Ovary (tissue), 9 donors: ENCODE results near the gene VEGFB. TPM values are rescaled to one million over a fixed set of nuclear protein-coding genes. Genes with fewer than 3 reads are reported as not detected.

Experiments
- DNase-seq, 5 donors: peaks; one replicate each; pipeline ENCODE4 v3.0.0-alpha.2; 2019 to 2020
- H3K27ac ChIP-seq, 2 donors: fragments of 200-600 bp; one replicate each; pipeline versions ENCODE4 v1.5.1 to v1.8.0; 2019 to 2022
- H3K27me3 ChIP-seq: fragments of 200-600 bp; one replicate; pipeline ENCODE4 v1.8.0; 2022
- H3K36me3 ChIP-seq: fragments of 200-600 bp; sonication (generic); one replicate; pipeline ENCODE4 v1.5.1; 2019
- H3K4me1 ChIP-seq: one replicate; pipeline ENCODE4 v1.8.1; 2013; ENCODE audit warnings: mild to moderate bottlenecking, moderate library complexity; ENCODE audit not compliant: insufficient read depth
- H3K4me3 ChIP-seq: fragments of 200-600 bp; sonication (generic); one replicate; pipeline ENCODE4 v1.5.1; 2017
- H3K9me3 ChIP-seq, 2 donors: fragments of 200-600 bp in 1 of 2; sonication (generic) in 1 of 2; one replicate each; pipeline versions ENCODE4 v1.5.1 to v1.8.1; 2013 to 2019; ENCODE audit warnings: mild to moderate bottlenecking in 1 of 2, moderate library complexity in 1 of 2
- CTCF ChIP-seq, 3 donors: fragments of 450-650 bp in 2 of 3; fragments of 200-600 bp in 1 of 3; IDR thresholded peaks; one replicate each; pipeline versions ENCODE4 v1.5.1 to v1.8.0; 2016 to 2022; ENCODE audit warnings: antibody characterized with exemption in 3 of 3, mild to moderate bottlenecking in 1 of 3
- EP300 ChIP-seq: sonication (generic); formaldehyde crosslinking; IDR thresholded peaks from one replicate; pipeline ENCODE4 v1.6.1; 2017; ENCODE audit warnings: antibody characterized with exemption
- POLR2A ChIP-seq: fragments of 450-650 bp; IDR thresholded peaks from one replicate; pipeline ENCODE4 v1.6.1; 2017; ENCODE audit warnings: antibody characterized with exemption, mild to moderate bottlenecking, moderate library complexity
- WGBS, 3 donors: extraction: QIAGEN DNeasy Blood & Tissue Kit in 1 of 3; methylation state at CpG; one replicate each; pipeline versions ENCODE4 v1.1.5 to v1.1.7; 2013 to 2017; 5-methylcytosine and 5-hydroxymethylcytosine counted together
- intact Hi-C, 4 donors: fragments of 100-400 bp; cut with DNase I; formaldehyde crosslinking; loops; one replicate each; pipeline versions ENCODE4 v1.11.0 to v1.15.1; 2022 to 2023
- polyA plus RNA-seq, 2 donors: library from polyadenylated mRNA; stranded (reverse); fragments of 200-250 nt in 1 of 2; fragments of 350-450 nt in 1 of 2; fragmentation: Illumina TruSeq in 1 of 2; extraction: RNeasy Lipid Tissue Mini Kit (QIAGEN cat#74804) in 1 of 2; gene quantifications; one replicate each; pipeline ENCODE4 v1.2.3, GENCODE V29; 2013 to 2014
- total RNA-seq, 7 donors: library from RNA; depleted of rRNA in 2 of 7; stranded (reverse); fragments of >200 nt in 2 of 7; fragmentation: NEBNext Ultra II Directional in 3 of 7; extraction: Animal tissue kit (Norgen Biotek cat#: 25700) in 3 of 7; gene quantifications; one replicate each; pipeline versions ENCODE4 v1.1.0 to v1.2.4, GENCODE V29; 2016 to 2023
- donor health status: DM: no; HTN: no; CAD: no; lungs with moderate emphysema.
- donor health status: DM: no; HTN: no; CAD: no.
- donor health status: Bipolar disorder and iron deficiency.
- donor health status: DM: yes; HTN: yes; CAD: no.
- donor health status: DM: no; HTN: no; CAD: no.
- donor health status: DM: yes; HTN: yes; CAD: no.

Gene VEGFB
- total and polyA plus RNA-seq, 9 donors: 27.4 to 164 (median 124) TPM

GRCh38 chr11:64192434-64192833, 42.0 kb upstream of the VEGFB start:
- Histone ChIP-seq H3K27me3 (no peaks in the 10 kb centered on the region), H3K36me3 (no peaks in the 10 kb centered on the region), H3K4me3 (no peak overlapping the region), H3K27ac (no peak overlapping the region), H3K9me3 (no peaks in the 10 kb centered on the region), H3K4me1 (peaks cover 4% of the 10 kb centered on the region)
- intact Hi-C loops: no loop called here
- WGBS, 3 donors: 91 to 97% (median 91%) methylated on average over 5 of the region's 5 CpGs
- TF ChIP-seq EP300 (no peak), POLR2A (no peak), CTCF (IDR thresholded peaks at IDR 0.05) (no peak)
- DNase-seq: no peak

GRCh38 chr11:64196626-64197025, 37.8 kb upstream of the VEGFB start:
- 77 to 79% (median 79%) methylated on average over 9 of the region's 9 CpGs for WGBS, 3 donors
- DNase-seq: no peak
- Histone ChIP-seq H3K4me3 (no peak overlapping the region), H3K27ac (no peak overlapping the region), H3K27me3 (no peaks in the 10 kb centered on the region), H3K36me3 (no peaks in the 10 kb centered on the region), H3K4me1 (no peaks in the 10 kb centered on the region), H3K9me3 (no peaks in the 10 kb centered on the region)
- intact Hi-C loops: no loop called here
- TF ChIP-seq EP300 (no peak), POLR2A (no peak), CTCF (IDR thresholded peaks at IDR 0.05) (no peak)

GRCh38 chr11:64198511-64198910, 35.9 kb upstream of the VEGFB start:
- intact Hi-C loops: no loop called here
- Histone ChIP-seq H3K9me3 (no peaks in the 10 kb centered on the region), H3K27ac (no peak overlapping the region), H3K4me1 (no peaks in the 10 kb centered on the region), H3K36me3 (no peaks in the 10 kb centered on the region), H3K4me3 (no peak overlapping the region), H3K27me3 (no peaks in the 10 kb centered on the region)
- DNase-seq: no peak
- 97% methylated on average over 2 of the region's 2 CpGs for WGBS, 3 donors
- no peak for TF ChIP-seq EP300
- no peak for TF ChIP-seq POLR2A
- no peak for TF ChIP-seq CTCF (IDR thresholded peaks at IDR 0.05)

GRCh38 chr11:64201543-64201942, 32.8 kb upstream of the VEGFB start:
- 82 to 92% (median 83%) methylated on average over 3 of the region's 3 CpGs for WGBS, 3 donors
- Histone ChIP-seq H3K9me3 (no peaks in the 10 kb centered on the region), H3K27me3 (no peaks in the 10 kb centered on the region), H3K36me3 (no peaks in the 10 kb centered on the region), H3K4me1 (peaks cover 6% of the 10 kb centered on the region), H3K27ac (no peak overlapping the region), H3K4me3 (no peak overlapping the region)
- no peak for TF ChIP-seq POLR2A
- DNase-seq: no peak
- intact Hi-C loops: loop anchor here in 3 of 4 donors (5.0 to 10.0 kb wide), 3 partner anchors 51 to 101 kb away; partner anchors contain the start of genes CATSPERZ (in 1 of the 3) and PLCB3 (in 1 of the 3)

- 80 to 96% (median 91%) methylated on average over 9 of the region's 9 CpGs for WGBS, 3 donors
- H3K4me1 ChIP-seq: peaks cover 10% of the 10 kb centered on the region
- no peak overlapping the region for H3K4me3 ChIP-seq
- H3K36me3 ChIP-seq: no peaks in the 10 kb centered on the region
- no peaks in the 10 kb centered on the region for H3K27me3 ChIP-seq
- intact Hi-C loops: loop anchor here in 3 of 4 donors (5.0 to 10.0 kb wide), 3 partner anchors 49 to 99 kb away; partner anchors contain the start of genes CATSPERZ (in 1 of the 3) and PLCB3 (in 1 of the 3)
- no peak overlapping the region for H3K27ac ChIP-seq
- H3K9me3 ChIP-seq: no peaks in the 10 kb centered on the region
- TF ChIP-seq CTCF (IDR thresholded peaks at IDR 0.05): no peak
- TF ChIP-seq POLR2A: no peak
- TF ChIP-seq EP300: no peak
- DNase-seq: no peak
Measured at GRCh38 chr11:64202992-64203391, 31.4 kb upstream of the VEGFB start.
